HG03378 (cell line): ENCODE measurements around the gene NEU2.
"Not testable (repeated sequence)": the region's sequence is repeated elsewhere in the genome, so short reads cannot be mapped to it uniquely, and the experiment has no call there.

ENCODE experiments used
- ATAC-seq: cut with Tn5 transposase; IDR thresholded peaks from one replicate; pipeline ENCODE4 v1.9.1; 2021; ENCODE audit warnings: mild to moderate bottlenecking, moderate library complexity; ENCODE audit not compliant: unreplicated experiment

Gene NEU2

DNA sequence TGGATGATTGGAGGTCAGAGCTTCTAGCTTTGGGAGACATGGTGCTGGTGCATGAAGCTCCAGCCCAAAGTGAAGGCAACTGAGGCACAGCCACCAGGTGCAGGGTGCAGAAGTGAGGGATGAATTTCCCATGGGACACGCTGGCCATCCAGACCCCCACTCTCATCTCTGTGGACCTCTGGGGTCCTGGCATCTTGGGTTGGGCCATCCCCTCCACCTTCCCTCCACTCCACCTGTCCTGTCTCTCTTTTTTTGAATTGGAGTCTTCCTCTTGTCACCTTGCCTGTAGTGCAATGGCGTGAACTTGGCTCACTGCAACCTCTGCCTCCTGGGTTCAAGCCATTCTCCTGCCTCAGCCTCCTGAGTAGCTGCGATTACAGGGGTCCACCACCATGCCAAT, 22.8 kb upstream of the NEU2 start:
- no peak for ATAC-seq

DNA sequence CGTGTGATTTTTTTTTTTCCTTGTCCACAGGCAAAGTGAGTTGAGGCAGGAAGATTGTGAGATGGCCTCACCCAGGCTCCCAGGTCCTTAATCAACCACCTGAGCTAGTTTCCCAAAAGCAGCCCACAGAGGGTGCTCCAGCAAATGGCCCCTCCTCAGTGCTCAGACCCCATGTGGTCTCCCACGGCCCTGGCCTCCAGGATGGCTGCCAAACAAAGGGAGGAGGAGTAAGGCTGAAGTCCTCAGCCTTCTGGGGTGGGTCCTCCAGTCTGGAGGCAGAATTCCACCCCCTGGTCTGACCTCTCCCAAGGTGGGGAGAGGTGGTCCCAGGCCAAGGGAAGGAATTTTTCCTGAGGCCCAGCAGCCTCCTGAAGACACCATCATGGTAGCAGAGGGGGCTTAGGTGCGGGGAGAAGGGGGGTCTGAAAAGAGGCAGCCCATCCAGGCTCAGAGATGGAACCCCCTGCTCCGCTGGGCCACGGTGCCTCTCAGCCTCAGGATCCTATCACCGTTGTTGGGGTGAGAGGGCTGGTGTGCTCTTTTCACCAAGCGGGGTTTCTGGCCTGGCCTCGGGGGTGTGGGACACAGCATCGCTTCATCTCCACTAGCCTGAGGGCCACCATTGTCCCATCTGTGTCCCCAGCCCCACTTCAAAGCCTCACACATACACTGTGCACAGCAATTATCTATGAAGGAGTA, 21.8 kb upstream of the NEU2 start:
- ATAC-seq = no peak

DNA sequence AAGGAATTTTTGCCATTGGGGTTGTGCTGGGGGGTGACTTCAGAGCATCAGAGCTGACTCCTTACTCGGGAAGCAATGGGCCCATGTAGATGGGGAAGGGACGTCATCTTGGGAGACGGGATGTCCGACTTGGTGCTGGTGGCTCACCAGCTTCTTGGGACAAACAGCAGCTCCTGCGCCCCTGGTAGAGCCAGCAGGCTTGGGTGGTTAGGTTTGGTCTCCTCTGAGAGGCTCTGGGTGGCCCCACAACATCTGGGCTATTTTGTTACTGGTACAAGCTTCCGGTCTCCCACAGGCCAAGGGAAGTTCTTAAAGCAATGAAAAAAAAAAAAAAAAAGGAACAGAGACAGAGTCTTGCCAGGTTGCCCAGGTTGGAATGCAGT, 21.2 kb upstream of the NEU2 start:
- no peak for ATAC-seq

DNA sequence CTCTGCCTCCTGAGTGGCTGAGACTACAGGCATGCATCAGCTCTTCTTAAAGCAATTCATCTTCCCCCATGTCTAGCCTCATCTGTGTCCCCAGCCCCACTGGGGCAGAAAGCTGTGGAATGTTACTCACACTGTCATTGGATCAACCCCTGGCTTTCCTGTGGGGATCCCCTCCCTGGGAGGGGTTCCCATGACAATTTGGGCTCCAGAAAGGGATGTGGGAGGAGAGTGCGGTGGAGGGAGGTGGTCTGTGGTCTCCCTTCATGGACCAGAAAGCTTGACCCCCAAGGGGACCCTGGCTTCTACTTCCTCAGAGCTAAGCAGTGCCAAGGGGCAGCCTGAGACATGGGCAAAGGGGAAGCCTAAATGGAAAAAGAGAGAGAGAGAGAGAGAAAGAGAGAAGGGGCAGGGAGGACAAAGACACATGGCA, 20.8 kb upstream of the NEU2 start:
- ATAC-seq = no peak

DNA sequence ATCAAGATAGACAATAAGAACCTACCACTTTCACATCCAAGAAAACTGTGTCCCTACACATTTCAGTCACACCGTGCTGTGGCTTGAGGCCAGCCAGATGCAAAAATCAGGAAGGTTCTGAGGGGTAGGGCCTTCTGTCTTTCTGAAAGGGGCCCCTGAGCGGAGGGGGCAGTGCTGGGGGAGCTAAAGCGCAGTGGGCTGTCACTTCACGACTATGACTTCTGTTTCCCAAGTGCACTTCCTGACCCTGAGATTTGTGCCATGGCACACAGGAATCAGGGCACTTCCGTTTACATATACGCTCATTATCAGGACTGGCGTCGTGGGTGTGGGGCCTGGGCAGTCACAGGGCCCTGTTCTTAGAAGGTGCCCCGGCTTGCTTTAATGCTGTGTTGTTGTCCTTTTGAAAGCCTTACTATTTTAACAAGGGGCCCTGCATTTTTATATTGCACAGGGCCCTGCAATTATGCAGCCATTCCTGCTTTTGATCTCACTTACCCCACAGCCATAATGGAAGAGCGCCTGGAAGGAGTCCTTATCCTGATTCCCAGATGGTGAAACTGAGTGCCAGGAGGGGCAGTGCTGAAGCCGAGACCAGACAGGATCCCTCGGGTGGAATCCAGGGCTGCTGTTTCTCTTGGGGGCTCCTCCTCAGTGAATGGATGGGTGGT, 20.0 kb upstream of the NEU2 start:
- ATAC-seq = no peak

DNA sequence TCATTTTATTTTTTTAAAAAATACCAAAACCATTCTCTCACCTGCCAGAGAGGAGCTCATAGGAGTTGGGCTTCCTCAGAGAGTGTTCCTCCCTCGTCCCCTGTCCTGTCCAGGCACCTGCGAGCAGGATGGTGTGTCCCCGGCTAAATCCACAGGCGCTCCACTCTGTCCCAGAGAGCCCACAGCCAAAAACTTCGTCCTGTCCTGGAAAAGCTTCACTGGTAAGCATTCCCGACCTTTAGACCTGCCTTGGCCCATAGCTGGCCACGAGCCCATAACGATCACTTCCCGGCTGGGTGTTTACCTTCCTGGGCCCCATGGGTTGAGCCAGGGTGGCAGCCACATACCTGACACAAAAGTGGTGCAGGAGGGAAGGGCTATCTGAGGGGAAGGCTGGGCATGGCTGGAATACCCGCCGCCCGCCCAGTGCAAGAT, 19.4 kb upstream of the NEU2 start, which contains the start of gene NGEF:
NGEF (minus strand) TSS at position 230 of the 435 bp plus-strand sequence. CDS start 38,366 bp downstream, outside the sequence.
- ATAC-seq = no peak

DNA sequence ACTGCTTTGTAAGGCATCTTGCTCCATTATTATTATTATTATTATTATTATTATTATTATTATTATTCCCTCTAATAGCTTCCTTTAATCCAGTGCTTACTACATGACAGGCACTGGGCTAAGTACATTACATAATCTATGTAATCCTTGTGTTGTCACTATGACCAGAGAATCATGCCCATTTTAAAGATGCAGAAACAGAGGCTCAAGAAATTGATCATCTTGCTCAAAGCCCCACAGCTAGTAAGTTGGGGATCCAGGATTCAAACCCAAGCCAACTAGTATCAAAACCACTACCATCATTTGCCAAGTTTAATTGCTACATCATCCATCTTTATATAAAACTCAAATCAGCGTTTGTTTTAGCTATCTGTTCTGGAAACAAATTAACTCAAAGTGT, 18.8 kb upstream of the NEU2 start:
- ATAC-seq = no peak

DNA sequence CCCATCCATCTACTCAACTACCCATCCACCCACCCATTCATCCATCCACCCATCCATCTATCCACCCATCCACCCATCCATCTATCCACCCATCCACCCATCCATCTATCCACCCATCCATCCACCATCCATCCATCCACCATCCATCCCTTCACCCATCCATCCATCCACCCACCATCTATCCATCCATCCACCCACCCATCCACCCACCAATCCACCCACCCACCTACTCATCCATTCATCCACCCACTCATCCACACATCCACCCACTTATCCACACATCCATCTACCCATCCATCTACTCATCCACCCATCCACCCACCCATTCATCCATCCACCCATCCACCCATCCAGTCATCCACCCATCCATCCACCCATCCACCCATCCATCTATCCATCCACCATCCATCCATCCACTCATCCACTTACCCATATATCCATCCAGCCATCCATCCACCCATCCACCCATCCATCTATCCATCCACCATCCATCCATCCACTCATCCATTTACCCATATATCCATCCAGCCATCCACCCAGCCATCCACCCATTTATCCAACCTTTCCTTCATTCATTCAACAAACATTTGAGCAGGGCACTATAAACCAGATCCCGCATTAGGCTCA, 17.3 kb upstream of the NEU2 start:
- ATAC-seq = no peak

DNA sequence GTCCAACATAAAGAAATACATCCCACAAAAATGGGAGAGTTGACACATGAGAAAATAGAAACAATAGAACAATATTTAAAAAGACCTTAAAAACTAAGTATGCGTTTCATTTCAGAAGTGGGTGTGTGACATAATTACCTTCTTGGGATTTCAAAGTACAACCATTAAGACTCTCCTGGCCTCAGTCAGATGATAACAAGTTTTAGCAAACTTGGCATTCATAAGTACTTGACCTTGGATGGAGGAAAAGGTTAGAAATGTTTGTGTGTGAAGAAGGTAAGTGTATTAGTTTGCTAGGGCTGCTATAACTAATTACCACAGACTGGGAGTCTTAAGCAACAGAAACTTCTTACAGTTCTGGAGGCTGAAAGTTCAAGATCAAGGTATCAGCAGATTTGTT, 14.5 kb upstream of the NEU2 start:
- no peak for ATAC-seq

DNA sequence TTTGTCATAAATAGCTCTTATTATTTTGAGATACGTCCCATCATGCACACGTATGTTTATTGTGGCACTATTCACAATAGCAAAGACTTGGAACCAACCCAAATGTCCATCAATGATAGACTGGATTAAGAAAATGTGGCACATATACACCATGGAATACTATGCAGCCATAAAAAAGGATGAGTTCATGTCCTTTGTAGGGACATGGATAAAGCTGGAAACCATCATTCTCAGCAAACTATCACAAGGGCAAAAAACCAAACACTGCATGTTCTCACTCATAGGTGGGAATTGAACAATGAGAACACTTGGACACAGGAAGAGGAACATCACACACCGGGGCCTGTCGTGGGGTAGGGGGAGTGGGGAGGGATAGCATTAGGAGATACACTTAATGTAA, 12.9 kb upstream of the NEU2 start:
- ATAC-seq = not testable (repeated sequence)

DNA sequence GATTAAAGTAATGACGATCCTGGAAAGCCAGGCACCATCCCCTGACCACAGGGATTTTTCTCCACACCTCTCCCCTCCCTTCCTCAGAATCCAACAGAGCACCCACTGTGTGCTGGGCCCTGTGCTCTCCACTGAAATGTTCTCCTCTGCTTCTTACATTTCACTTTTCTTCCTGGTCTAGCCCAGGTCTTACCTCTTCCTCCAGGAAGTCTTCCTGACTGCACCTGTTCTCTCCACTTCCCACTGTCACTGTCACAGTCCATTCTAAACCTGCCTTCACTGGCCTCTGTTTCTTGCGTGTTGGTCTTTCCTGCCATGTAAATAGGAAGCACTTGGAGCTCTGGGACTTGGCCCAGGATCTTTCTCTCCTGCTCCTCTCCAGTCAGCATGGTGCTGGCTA, 12.0 kb upstream of the NEU2 start:
- ATAC-seq = no peak

DNA sequence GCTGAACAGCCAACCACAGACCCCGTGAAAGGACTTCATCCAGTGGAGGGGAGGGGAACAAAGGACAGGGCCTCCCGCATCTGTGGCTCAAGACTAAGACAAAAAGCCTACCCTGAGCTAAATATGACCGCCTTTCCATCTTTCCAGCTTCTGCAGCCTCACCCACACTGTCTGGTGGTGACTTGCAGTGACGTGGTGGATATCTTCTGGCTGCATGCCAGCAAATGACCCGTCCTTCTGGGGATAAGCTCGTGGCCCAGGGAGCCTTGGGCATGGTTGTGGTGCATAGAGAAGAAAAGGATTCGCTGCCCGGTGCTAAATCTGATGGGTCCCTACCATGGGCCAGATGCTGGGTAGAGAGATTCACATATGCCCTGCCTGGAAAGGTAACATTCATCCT, 10.7 kb upstream of the NEU2 start:
- ATAC-seq = no peak

DNA sequence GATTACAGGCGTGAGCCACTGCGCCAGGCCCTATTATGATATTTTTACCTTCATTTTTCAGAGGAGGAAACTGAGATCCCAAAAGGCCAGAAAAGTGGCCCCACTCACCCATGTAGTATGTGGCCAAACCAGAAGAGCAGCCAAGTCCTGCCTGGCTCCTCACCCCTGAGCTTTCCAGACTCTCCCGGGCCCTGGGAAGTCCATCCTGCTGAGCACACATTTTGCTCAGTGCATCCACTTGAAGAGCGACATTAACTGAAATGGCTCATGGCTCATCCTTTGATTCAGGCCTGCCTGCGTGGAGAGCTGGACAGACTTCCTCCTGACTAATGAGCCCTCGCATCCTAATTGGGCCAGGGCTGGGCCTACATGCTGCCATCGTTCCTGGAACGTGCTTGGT, 9.9 kb upstream of the NEU2 start:
- ATAC-seq = no peak

DNA sequence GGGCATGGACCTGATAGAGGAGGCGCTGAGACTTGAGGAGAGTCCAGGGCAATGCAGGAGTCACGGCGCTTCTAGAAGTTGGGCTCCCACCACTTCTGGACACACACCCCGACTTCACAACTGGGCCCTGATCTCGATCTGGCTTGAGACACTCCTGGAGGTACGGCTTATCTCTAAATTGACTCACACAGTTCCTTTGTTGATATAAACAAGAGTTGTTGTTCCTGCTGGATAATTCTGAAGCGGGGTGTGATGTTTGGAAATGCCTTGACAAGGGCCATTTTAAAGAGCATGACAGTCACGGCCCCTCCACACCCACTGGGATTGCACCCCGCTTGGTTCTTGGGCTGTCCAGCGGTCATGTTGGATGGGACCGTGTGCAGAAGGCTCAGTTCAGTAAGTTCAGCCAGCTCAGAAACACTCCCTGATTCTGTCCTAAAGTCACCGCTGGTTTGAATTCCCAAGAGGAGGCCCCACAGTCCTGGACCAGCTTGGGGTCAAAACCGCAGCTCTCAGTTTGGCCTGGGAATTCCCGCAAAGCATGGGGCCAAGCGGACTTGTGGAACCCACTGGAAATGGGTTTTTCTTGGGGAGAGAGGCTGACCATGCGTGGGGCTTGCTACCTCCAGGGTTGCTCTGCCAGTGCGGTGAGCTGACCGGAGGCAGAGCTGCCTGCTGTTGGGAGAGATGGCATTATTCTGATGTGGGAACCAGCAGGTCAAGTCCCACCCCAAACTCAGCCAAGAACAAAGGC, 9.3 kb upstream of the NEU2 start:
- no peak for ATAC-seq

DNA sequence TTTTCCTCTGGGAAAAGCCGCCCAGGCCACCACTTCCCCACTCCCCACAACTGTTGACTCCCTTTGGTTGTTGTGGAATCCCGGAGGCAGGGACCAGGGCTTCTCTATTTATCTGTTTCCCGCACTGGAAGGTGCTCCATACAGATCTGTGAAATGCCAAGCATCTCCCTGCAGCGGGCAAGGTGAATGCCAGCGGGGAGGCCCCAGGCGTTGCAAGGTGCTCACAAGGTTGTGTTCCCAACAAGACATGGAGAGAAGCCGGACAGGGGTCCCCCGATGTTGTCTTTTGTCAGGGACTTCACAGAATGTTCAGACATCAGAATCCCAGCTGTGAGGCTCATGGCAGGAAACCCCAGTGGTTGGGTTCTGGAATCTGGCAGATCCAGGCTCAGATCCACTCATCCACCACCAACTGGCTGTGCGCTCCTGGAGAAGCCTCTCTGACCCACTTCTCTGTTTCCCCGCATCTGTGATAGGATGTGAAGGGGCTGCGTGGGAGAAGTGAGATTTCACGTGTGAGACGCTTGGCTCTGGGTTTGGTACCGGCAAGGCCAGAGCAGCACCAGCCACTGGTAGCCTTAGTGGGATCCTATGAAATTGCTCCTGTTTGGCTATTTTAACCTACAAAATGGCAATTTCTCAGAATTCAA, 8.6 kb upstream of the NEU2 start:
- ATAC-seq = no peak

DNA sequence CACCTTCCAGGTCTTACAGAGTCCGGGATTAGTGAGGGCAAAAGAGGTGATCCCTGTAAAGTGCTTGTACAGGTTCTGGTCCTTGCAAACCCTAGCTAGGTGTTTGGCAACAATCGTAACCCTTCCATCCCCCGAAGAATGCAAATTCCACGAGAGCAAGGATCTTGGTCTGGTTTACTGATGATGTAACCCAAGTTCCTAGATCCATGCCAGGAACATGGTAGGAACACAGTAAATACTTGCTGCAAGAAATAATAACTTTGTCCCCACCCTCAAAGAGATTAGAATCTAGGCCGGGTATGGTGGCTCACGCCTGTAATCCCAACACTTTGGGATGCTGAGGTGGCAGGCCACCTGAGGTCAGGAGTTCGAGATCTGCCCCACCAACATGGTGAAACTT, 6.8 kb upstream of the NEU2 start:
- no peak for ATAC-seq

DNA sequence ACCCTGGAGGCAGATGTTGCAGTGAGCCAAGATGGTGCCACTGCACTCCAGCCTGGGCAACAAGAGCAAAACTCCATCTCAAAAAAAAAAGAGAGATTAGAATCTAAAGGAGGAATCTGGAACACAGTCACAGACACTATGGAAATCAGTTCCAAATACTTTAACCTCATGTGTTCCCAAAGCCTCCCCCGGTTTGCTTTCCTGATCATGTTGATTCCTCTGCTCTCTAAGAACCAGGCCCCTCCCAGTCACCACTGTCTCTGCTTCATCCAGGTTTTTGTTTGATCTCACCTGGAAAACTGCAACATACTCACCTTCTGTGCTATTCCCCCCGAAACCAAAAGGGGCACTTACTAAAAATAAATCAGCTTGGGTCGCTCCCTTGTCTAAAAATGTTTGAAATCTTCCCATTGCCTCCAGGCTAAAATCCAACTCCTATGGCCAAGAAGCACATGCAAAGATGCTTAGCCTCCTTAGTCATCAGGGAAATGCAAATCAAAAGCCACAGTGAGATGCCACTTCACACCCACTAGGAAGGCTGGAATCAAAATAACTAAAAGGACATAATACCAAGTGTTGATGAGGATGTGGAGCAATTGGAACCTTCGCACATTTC, 6.2 kb upstream of the NEU2 start:
- no peak for ATAC-seq

DNA sequence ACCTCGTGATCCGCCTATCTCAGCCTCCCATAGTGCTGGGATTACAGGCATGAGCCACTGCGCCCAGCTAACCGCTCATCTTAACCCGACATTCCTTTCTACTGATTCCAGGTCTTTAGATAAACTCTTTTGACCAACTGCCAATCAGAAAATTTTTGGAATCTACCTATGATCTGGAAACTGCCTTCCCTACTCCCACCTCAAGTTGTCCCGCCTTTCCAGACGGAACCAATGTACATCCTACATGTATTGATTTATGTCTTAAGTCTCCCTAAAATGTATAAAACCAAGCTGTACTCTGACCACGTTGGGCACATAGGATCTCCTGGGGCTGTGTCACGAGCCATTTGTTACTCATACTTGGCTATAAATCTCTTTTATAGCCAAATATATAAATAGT, 3.2 kb upstream of the NEU2 start:
- no peak for ATAC-seq

DNA sequence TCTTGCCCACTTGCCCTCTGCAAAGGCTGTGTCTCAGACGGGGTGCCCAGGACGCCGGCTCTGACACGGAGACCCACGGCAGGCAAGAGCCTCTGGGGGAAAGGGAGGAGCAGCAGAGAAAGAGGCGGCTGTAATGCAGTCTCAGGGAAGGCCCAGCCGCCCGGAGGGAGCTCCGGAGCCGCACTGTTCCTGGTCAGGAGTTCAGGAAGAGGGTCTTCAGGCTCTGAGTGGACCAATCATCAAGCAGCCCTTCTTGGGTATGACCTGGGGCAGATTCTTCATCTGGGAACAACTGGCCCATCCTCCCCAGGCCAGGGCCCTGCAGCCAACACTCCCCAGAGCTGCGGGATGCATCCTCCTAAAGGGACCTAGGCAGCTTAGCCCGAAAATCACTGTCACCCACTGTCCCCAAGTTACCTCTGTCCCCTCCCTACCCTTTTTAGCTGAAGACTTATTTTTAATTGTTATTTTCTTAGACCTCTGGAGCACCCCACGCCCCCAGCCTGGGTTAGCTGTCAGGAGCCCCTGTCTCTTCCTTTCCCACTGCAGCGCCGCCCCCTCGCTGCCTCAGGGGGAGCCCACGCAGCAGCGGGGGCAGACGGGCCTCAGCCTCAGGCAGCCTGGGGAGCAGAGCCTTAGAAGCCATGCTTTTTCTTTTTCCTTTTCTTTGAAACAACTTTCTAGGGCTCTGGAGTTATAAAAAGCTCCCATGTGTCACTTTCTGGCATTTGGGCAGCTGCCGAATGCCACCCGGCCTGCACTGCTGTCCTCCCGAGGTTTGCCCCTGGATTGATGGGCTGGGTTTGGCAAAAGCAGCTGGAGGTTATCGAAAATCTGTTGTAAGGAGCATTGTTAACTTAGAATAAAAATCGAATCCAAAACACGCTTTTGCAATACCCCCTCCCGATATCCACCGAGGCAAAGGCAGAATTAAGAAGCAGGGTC, 644 bp upstream of the NEU2 start:
- no peak for ATAC-seq
